ENCODE measurements around the gene GALNT17. TPM values are rescaled to one million over a fixed set of nuclear protein-coding genes. Genes with fewer than 3 reads are reported as not detected.

Gene GALNT17
- polyA plus RNA-seq, 2 donors: 1.7 to 6.1 TPM

DNA sequence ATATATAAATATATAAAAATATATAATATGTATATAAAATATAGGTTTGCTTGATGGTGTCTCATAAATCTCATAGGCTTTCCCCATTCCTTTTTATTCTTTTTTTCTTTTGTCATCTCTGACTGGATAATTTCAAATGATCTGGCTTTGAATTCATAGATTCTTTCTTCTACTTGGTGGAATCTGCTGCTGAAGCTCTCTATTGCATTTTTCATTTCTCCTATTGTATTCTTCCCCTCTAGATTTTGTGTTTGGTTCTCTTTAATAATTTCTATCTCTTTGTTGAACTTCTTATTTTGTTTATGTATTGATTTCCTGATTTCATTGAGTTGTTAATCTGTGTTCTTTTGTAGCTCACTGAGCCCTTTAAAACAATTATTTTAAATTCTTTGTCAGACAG is 629.4 kb downstream of the GALNT17 start:
- Histone ChIP-seq H3K27me3 (ENCODE audit: control insufficient read depth in 1 of 2, insufficient read depth in 2 of 2, low read length in 2 of 2) (no peaks in the 10 kb centered on the region), H3K27ac (ENCODE audit: low read depth in 2 of 2, low read length in 1 of 2) (no peak overlapping the region), H3K9me3 (ENCODE audit: control insufficient read depth in 2 of 2, insufficient read depth in 1 of 2, low read depth in 1 of 2, low read length in 1 of 2) (peaks cover 3% of the 10 kb centered on the region in 2 donors), H3K4me1 (ENCODE audit: control insufficient read depth in 2 of 2, insufficient read depth in 2 of 2, low read length in 1 of 2) (no peaks in the 10 kb centered on the region), H3K36me3 (ENCODE audit: control insufficient read depth in 2 of 2, insufficient read depth in 2 of 2, low read length in 1 of 2) (no peaks in the 10 kb centered on the region), H3K4me3 (ENCODE audit: low read depth in 1 of 2, low read length in 2 of 2) (no peak overlapping the region)
